Activated CD4-positive, alpha-beta T cell treated with anti-CD3 and anti-CD28 coated beads, Interleukin-2, amount 50 U/mL, for 1 hour (primary cell): ENCODE results near the gene SMCO2.
A peak's percentile ranks its signal among the peaks of the same experiment; 100 is the strongest.

ENCODE experiments used
- DNase-seq: peaks from one replicate; pipeline ENCODE4 v3.0.0-alpha.2; 2020

Gene SMCO2

GRCh38 chr12:27502021-27502435 is 55.5 kb downstream of the SMCO2 start:
- no peak for DNase-seq

GRCh38 chr12:27504507-27504906 is 58.0 kb downstream of the SMCO2 start:
- no peak for DNase-seq

- DNase-seq: no peak
Measured at GRCh38 chr12:27505109-27505508, 58.6 kb downstream of the SMCO2 start.

- no peak for DNase-seq
Measured at GRCh38 chr12:27505761-27506160, 59.2 kb downstream of the SMCO2 start.

- no peak for DNase-seq
Measured at GRCh38 chr12:27506645-27507189, 60.2 kb downstream of the SMCO2 start.

- no peak for DNase-seq
Measured at GRCh38 chr12:27508736-27509431, 62.3 kb downstream of the SMCO2 start.

DNA sequence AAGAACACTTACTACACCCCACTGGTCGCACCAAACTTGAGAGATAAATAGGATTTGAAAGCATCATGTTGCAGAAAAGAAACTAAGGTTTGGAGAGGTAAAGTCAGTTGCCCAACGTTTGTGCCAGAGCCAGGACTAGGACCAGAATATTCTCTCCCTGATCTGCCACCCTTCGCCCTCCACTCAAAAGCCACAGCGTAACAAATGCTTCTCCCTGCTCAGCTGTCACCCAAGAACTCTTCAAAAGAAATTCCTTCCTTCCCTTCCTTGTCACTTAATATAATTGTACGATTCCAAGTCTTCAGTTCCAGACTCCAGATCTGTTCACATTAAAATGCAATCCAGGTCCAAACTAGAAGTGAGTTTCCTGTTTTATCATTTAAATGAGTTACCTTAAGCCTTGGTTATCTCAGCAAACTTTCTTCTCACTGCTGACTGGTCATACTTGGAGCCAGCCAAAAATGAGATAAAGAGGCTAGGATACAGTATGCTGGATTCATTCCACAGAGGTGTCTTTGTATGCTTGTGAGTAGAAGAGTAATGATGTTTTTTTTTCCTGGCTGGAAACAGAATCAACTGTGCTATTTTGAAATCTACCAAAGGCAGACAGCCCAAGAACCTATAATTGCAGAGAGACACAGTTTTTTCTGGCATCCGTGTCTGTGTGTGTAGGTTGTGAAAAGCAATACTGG is 64.6 kb downstream of the SMCO2 start:
- DNase-seq: no peak

- DNase-seq: no peak
Measured at GRCh38 chr12:27511723-27512045, 65.1 kb downstream of the SMCO2 start.

DNA sequence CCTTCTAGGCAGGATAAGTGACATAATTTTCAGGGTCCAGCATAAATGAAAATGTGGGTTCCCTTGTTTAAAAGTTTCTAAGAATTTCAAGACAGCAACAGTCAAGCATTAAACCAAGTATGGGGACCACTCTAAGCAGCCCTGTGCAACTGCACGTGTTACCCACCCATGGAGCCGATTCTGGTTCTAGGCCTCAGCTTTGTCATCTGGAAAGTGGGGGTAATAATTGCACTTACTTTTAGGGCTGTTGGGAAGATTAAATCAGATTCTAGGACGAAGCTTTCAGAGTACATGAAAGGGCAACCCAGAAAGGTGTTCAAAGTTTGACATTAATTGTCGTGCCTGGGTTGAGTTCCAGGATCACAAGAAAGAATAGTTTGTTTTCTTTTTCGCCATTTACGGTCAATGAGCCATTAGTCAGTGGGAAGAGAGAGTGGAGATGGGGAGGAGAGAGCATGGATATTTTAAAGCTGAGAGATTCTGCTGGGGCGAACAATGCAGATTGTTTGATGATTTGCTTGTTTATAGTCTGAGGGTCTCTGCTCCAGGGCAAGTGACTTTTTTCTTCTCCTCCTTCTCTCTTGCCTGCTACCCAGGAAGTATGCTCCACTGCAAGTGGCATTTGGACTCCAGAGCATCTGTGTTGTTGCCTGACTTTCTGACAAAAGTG is 66.8 kb downstream of the SMCO2 start:
- no peak for DNase-seq

GRCh38 chr12:27515671-27516070 is 69.1 kb downstream of the SMCO2 start:
- no peak for DNase-seq

- no peak for DNase-seq
Measured at GRCh38 chr12:27516625-27517024, 70.1 kb downstream of the SMCO2 start.

DNA sequence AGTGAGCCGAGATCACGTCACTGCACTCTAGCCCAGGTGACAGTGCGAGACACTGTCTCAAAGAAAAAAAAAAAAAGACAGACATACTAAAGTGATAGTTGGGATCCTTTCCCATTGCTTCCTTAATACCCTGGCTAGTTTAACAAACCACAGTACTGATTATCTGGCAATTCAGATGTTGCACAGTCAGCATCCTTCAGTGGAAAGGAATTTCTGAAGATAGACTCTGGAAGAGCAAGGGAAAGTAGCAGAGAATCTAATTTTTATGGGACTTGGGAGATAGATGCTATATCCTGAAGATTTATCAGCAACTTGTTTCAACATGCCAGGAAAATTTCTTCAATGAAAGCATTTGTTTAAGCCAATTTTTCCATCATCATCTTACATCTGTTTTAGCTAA is 71.0 kb downstream of the SMCO2 start:
- no peak for DNase-seq

- no peak for DNase-seq
Measured at GRCh38 chr12:27517961-27518665, 71.6 kb downstream of the SMCO2 start.

- DNase-seq: no peak
Measured at GRCh38 chr12:27521066-27521465, 74.5 kb downstream of the SMCO2 start.

GRCh38 chr12:27521981-27522380 is 75.4 kb downstream of the SMCO2 start:
- no peak for DNase-seq

GRCh38 chr12:27523305-27523641 is 76.7 kb downstream of the SMCO2 start:
- no peak for DNase-seq

DNA sequence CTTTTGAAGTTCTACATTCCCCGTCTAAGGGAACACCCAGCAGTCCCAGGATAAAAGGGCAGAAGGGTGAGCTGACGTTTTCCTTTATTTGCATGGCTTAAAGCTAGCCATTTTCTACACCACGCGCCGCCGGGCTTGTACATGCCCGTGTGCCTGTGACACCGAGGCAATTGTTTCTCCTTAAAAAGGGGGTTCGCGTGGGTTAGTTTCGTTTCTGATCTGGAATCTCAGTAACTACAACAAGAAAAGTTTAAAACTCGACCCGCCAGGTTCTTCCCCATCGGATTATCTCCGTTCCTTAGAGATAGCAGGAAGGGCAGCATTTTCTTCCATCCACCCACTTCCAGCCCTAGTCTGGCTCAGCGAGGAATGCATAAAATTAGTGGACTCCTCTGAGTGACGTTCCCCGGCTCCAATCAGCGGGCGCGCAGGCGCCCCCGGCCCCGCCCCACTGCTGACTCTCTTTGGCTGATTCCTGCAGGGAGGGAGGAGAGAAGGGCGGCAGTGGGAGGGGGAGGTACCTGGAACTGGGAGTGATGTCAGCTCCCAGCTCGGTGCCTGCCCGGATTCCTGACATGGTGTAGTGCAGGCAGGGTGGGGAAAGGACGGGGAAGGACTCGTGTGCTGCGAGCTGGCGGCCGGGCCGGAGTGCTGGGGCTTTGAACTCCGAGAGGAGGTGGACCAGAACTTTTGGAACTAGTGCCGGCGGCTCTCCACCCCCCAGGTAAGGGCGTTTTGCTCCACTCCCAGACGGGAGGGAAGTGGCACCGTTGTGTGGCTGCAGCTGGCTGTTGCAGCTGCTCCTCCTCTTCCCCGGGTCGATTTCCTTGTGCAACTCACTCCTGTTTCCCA is 77.3 kb downstream of the SMCO2 start, which contains the start of gene PPFIBP1:
TSS of gene PPFIBP1 (plus strand) at position 565 of the 852 bp plus-strand sequence. CDS start 109,191 bp downstream, outside the sequence.
- peak; percentile 99 for DNase-seq

DNA sequence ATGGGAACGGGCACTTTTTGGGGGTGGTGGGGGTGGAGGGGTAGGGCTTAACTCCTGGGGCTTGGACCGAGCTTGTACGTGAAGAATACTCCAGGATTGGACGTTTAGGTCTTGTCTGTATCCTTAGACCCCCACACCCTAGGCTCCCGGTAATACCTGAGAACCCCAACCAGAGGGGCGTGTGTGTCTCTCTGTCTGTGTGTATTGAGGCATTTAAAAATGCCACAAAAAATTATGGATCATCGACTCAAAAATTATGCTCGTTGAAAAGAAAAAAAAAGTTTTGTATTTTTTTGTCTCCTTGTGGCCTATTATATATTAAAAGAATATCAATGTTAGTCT is 77.9 kb downstream of the SMCO2 start:
- no peak for DNase-seq

DNA sequence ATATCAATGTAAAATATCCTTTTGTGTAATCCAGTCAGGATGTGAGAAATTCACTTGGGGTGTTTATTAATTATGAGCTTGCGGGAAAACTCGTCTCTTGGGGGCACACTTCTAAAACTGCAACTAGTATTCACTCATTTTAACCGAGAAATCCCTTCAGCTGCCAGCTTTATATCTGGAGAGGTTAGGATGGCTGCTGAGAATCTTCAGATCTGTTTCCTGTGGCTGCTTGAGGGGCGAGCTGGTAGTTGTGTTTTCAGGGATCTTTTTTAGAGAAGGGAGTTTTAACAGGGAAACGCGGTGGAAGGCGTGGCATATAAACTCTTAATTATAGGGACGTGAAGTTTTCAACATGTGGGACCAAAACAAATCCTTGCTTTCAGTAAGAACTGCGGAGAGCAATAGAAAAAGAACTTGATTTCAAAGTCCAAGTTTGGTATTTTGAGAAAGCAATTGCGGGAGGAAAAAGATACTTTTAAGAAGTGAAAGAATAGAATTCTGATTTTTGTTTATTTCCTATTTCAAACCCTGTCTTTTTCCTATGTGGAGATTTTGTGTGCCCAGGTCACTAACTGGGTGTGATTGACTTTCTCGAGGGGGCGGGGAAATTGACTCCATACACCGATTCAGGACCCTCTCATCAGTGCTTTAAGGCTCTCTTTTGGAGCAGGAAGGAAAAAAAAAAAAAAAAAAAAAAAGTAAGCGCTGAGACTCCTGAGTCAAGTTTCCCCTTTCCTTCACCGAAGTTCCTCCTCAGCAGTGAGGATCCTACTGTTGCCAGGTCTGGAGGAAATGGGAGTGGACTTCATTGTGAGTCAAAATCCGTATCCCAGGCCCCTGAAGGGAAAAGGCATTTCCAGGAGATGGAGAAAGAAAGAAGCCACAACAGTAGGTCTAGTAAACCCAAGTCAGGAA is 78.6 kb downstream of the SMCO2 start:
- no peak for DNase-seq

GRCh38 chr12:27527512-27527911 is 81.0 kb downstream of the SMCO2 start:
- DNase-seq: no peak

DNA sequence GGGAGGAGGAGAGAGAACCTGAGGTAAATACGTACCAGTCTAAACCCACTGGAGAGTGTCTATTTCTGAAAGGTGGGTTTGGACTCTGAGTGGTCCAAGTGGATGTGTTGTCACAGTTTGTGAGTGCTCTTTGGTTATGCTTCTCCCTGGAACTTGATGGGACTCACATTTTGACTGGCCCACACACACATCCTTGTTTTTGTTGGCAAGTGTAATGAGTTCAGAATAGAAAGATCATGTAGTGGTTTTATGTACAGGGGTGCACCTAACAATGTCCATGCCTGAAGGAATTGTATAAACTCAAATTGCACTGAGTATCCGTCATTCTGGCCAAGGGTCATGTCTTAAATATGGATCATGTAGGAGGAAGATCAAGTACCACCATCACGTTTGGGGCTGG is 82.3 kb downstream of the SMCO2 start:
- no peak for DNase-seq
